Measurements from ENCODE around the gene ABCC3. TPM values are rescaled to one million over a fixed set of nuclear protein-coding genes. Genes with fewer than 3 reads are reported as not detected.

ABCC3 gene
- total RNA-seq, 4 donors from 2014 or later = 25.8 to 47.5 (median 35.2) TPM

GRCh38 chr17:50631908-50632571 lies 2.6 kb upstream of the ABCC3 start:
- intact Hi-C loops (cut with DNase I; ENCODE audit: low total_unique reads) = loop anchor here (5.0 kb wide), 1 partner anchor 50 kb away; no protein-coding TSS in a partner anchor
- no peak for DNase-seq (ENCODE audit: low spot score in 2 of 2)
- TF ChIP-seq CTCF (IDR thresholded peaks at IDR 0.05) (no peak), POLR2A (IDR thresholded peaks at IDR 0.05) (no peak)
- H3K4me3 ChIP-seq (ENCODE audit: low read depth, poor library complexity, severe bottlenecking) = no peak overlapping the region
- WGBS, 2 donors = 90 to 92% methylated on average over 9 of the region's 9 CpGs

GRCh38 chr17:50632637-50633036 lies 2.0 kb upstream of the ABCC3 start:
- intact Hi-C loops (cut with DNase I; ENCODE audit: low total_unique reads) = loop anchor here (5.0 kb wide), 1 partner anchor 50 kb away; no protein-coding TSS in a partner anchor
- H3K4me3 ChIP-seq (ENCODE audit: low read depth, poor library complexity, severe bottlenecking) = no peak overlapping the region
- 81 to 91% methylated on average over 4 to 5 of the region's 5 CpGs for WGBS, 2 donors
- no peak for TF ChIP-seq POLR2A (IDR thresholded peaks at IDR 0.05)
- no peak for TF ChIP-seq CTCF (IDR thresholded peaks at IDR 0.05)
- DNase-seq (ENCODE audit: low spot score in 2 of 2) = no peak

GRCh38 chr17:50633683-50634082 lies 998 bp upstream of the ABCC3 start:
- no peak for DNase-seq (ENCODE audit: low spot score in 2 of 2)
- no peak overlapping the region for H3K4me3 ChIP-seq (ENCODE audit: low read depth, poor library complexity, severe bottlenecking)
- intact Hi-C loops (cut with DNase I; ENCODE audit: low total_unique reads) = loop anchor here (5.0 kb wide), 1 partner anchor 49 kb away; no protein-coding TSS in a partner anchor
- TF ChIP-seq CTCF (IDR thresholded peaks at IDR 0.05) (no peak), POLR2A (IDR thresholded peaks at IDR 0.05) (no peak)
- 91 to 93% methylated on average over 9 of the region's 9 CpGs for WGBS, 2 donors

- WGBS, 2 donors = 11 to 22% methylated on average over 5 to 23 of the region's 52 CpGs
- TF ChIP-seq POLR2A (IDR thresholded peaks at IDR 0.05) (no peak), CTCF (IDR thresholded peaks at IDR 0.05) (no peak)
- intact Hi-C loops (cut with DNase I; ENCODE audit: low total_unique reads) = loop anchor here (5.0 kb wide), 1 partner anchor 47 kb away; no protein-coding TSS in a partner anchor
- DNase-seq (ENCODE audit: low spot score in 2 of 2) = no peak
- H3K4me3 ChIP-seq (ENCODE audit: low read depth, poor library complexity, severe bottlenecking) = peak overlapping the region; percentile 58
Observed at GRCh38 chr17:50634915-50635731, 442 bp downstream of the ABCC3 start.

- TF ChIP-seq CTCF (IDR thresholded peaks at IDR 0.05) = no peak
- no peak for TF ChIP-seq POLR2A (IDR thresholded peaks at IDR 0.05)
- no peak overlapping the region for H3K4me3 ChIP-seq (ENCODE audit: low read depth, poor library complexity, severe bottlenecking)
- no peak for DNase-seq (ENCODE audit: low spot score in 2 of 2)
- intact Hi-C loops (cut with DNase I; ENCODE audit: low total_unique reads) = no loop called here
- 52 to 84% methylated on average over 3 of the region's 3 CpGs for WGBS, 2 donors
Observed at GRCh38 chr17:50635732-50635981, 976 bp downstream of the ABCC3 start.

Measured in lower leg skin (tissue), 4 donors.